Right lobe of liver (tissue), 4 donors: ENCODE results near the gene RNF212.

ENCODE experiments used
- POLR2A ChIP-seq: fragments of 450-650 bp; IDR thresholded peaks from one replicate; pipeline ENCODE4 v1.6.1; 2017; ENCODE audit warnings: antibody characterized with exemption, mild to moderate bottlenecking
- TF ChIP-seq, protein P1 (sequence below), 4 donors: fragments of 200-600 bp in 3 of 4; fragments of 450-650 bp in 1 of 4; IDR thresholded peaks; one replicate each; pipeline versions ENCODE4 v1.5.1 to v1.8.0; 2016 to 2022; ENCODE audit warnings: antibody characterized with exemption in 4 of 4, mild to moderate bottlenecking in 2 of 4
- donor health status: DM: no; HTN: no; CAD: no.
- donor health status: DM: no; HTN: no; CAD: no.
- donor health status: DM: no; HTN: yes; CAD: no.

DNA sequence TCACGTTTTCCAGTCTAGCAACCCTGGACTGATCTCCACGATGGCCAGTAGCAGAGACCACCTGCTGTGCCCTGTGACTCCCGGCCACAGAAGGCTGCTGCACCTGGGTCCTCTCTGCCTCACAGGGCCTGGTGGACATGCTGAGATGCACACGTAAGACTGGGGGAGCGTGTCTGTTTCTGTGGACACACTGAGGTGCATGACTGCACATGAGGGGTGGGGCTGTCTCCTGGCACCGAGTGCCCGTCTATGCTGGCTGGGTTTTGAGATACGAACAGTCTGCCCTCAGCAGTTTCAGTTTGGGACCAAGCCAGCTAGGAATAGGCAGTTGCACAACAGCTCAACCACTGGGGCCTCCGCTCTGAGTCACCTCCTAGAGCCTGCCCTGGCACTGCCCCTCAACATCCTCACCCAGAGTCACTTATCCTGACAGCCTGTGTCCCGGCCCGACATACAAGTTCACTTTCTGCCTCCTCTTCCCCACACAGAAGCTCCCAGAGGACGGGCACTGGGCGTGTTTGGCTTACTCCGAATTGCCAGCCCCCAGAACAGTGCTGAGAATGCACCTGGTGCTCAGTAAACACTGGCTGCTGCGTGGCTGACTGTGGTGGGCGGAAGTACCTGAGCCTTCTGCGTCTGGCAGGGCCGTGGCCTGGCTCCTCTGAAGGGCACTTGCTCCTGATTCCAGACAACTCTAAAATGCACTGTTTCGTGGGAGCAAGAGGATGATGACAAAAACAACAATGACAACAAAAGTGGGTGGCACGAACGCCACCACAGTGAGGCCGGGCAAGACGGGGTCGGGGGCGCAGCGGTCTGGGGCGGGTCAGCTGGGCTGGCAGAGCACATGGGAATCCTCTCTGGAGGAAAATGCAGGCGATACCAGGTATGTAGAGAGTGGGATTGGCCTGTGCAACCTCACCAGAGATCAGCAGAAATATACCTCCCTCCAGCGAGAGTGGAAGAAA, 30.9 kb downstream of the RNF212 start:
- TF ChIP-seq, protein P1, sequence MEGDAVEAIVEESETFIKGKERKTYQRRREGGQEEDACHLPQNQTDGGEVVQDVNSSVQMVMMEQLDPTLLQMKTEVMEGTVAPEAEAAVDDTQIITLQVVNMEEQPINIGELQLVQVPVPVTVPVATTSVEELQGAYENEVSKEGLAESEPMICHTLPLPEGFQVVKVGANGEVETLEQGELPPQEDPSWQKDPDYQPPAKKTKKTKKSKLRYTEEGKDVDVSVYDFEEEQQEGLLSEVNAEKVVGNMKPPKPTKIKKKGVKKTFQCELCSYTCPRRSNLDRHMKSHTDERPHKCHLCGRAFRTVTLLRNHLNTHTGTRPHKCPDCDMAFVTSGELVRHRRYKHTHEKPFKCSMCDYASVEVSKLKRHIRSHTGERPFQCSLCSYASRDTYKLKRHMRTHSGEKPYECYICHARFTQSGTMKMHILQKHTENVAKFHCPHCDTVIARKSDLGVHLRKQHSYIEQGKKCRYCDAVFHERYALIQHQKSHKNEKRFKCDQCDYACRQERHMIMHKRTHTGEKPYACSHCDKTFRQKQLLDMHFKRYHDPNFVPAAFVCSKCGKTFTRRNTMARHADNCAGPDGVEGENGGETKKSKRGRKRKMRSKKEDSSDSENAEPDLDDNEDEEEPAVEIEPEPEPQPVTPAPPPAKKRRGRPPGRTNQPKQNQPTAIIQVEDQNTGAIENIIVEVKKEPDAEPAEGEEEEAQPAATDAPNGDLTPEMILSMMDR (IDR thresholded peaks at IDR 0.05) = no peak
- TF ChIP-seq POLR2A = no peak
